HG03097 (cell line): ENCODE results near the gene NAT14.
"Not testable (repeated sequence)": the region's sequence is repeated elsewhere in the genome, so short reads cannot be mapped to it uniquely, and the experiment has no call there.

ENCODE experiments used
- ATAC-seq: cut with Tn5 transposase; IDR thresholded peaks from one replicate; pipeline ENCODE4 v1.9.1; 2021; ENCODE audit not compliant: unreplicated experiment, low FRiP score

The NAT14 gene

GRCh38 chr19:55484593-55485438, at the start of gene NAT14:
Gene NAT14, plus strand, starts transcription at chr19:55485188. Its CDS starts 521 bp downstream, at chr19:55485709.
- ATAC-seq, result no peak

- ATAC-seq, result no peak
Measured at GRCh38 chr19:55436847-55437246, 48.1 kb upstream of the NAT14 start.

GRCh38 chr19:55437410-55437809, 47.6 kb upstream of the NAT14 start:
- no peak for ATAC-seq

- ATAC-seq, result no peak
Measured at GRCh38 chr19:55439052-55439451, 45.9 kb upstream of the NAT14 start.

- ATAC-seq, result no peak
Measured at GRCh38 chr19:55440411-55441105, 44.4 kb upstream of the NAT14 start.

- ATAC-seq, result no peak
Measured at GRCh38 chr19:55441319-55441691, 43.7 kb upstream of the NAT14 start.

- ATAC-seq, result no peak
Measured at GRCh38 chr19:55441692-55442321, 43.2 kb upstream of the NAT14 start.

GRCh38 chr19:55442372-55442961, 42.5 kb upstream of the NAT14 start:
- ATAC-seq, result no peak

- no peak for ATAC-seq
Measured at GRCh38 chr19:55443045-55443823, 41.8 kb upstream of the NAT14 start, which contains the start of gene SHISA7. Gene SHISA7, minus strand, starts transcription at chr19:55443300. Its CDS starts 437 bp downstream, at chr19:55442863.

GRCh38 chr19:55443824-55444480, 41.0 kb upstream of the NAT14 start:
- ATAC-seq, result no peak

GRCh38 chr19:55444646-55445045, 40.3 kb upstream of the NAT14 start:
- no peak for ATAC-seq

- no peak for ATAC-seq
Measured at GRCh38 chr19:55446060-55446459, 38.9 kb upstream of the NAT14 start.

- ATAC-seq, result no peak
Measured at GRCh38 chr19:55447421-55448174, 37.4 kb upstream of the NAT14 start.

GRCh38 chr19:55448175-55448490, 36.9 kb upstream of the NAT14 start:
- ATAC-seq, result not testable (repeated sequence)

- ATAC-seq, result no peak
Measured at GRCh38 chr19:55449469-55449868, 35.5 kb upstream of the NAT14 start.

- no peak for ATAC-seq
Measured at GRCh38 chr19:55451163-55451964, 33.6 kb upstream of the NAT14 start.

- no peak for ATAC-seq
Measured at GRCh38 chr19:55451965-55452748, 32.8 kb upstream of the NAT14 start.
